ENCODE measurements around the gene NRG2. TPM values are rescaled to one million over a fixed set of nuclear protein-coding genes. Genes with fewer than 3 reads are reported as not detected.

NRG2 gene
- total RNA-seq, 2 experiments from 2014 or later, result not detected

GRCh38 chr5:140037012-140037411, 6.1 kb downstream of the NRG2 start:
- Mint-ChIP-seq H3K27me3 (peaks cover 69% of the 10 kb centered on the region), H3K4me1 (peaks cover 14% of the 10 kb centered on the region), H3K9me3 (no peaks in the 10 kb centered on the region), H3K27ac (no peak overlapping the region), H3K4me3 (no peak overlapping the region), H3K36me3 (ENCODE audit: low read depth) (no peaks in the 10 kb centered on the region)
- POLR2A ChIA-PET, result no interaction called here
- no peak for DNase-seq
- CTCF ChIA-PET, result no interaction called here

GRCh38 chr5:140035881-140036280, 7.2 kb downstream of the NRG2 start:
- ChIA-PET CTCF (no interaction called here), POLR2A (interaction anchor here (0.6 kb wide), 1 partner anchor 543 kb away, joined by 3 read pairs; no protein-coding TSS in a partner anchor)
- Mint-ChIP-seq H3K4me3 (no peak overlapping the region), H3K9me3 (no peaks in the 10 kb centered on the region), H3K4me1 (peaks cover 8% of the 10 kb centered on the region), H3K27me3 (peaks cover 64% of the 10 kb centered on the region), H3K27ac (no peak overlapping the region), H3K36me3 (ENCODE audit: low read depth) (no peaks in the 10 kb centered on the region)
- DNase-seq, result no peak

- DNase-seq, result no peak
- H3K4me1 Mint-ChIP-seq, result no peaks in the 10 kb centered on the region
- CTCF ChIA-PET, result interaction anchor here (0.7 kb wide), 1 partner anchor 64 kb away, joined by 3 read pairs; no protein-coding TSS in a partner anchor
- H3K9me3 Mint-ChIP-seq, result no peaks in the 10 kb centered on the region
- peaks cover 42% of the 10 kb centered on the region for H3K27me3 Mint-ChIP-seq
- H3K4me3 Mint-ChIP-seq, result no peak overlapping the region
- H3K27ac Mint-ChIP-seq, result no peak overlapping the region
- H3K36me3 Mint-ChIP-seq (ENCODE audit: low read depth), result no peaks in the 10 kb centered on the region
- POLR2A ChIA-PET, result no interaction called here
Measured at GRCh38 chr5:140033037-140033760, 9.9 kb downstream of the NRG2 start.

- ChIA-PET CTCF (interaction anchor here (1.2 kb wide), 1 partner anchor 64 kb away, joined by 4 read pairs; no protein-coding TSS in a partner anchor), POLR2A (no interaction called here)
- H3K27ac Mint-ChIP-seq, result no peak overlapping the region
- H3K9me3 Mint-ChIP-seq, result no peaks in the 10 kb centered on the region
- no peaks in the 10 kb centered on the region for H3K4me1 Mint-ChIP-seq
- no peaks in the 10 kb centered on the region for H3K36me3 Mint-ChIP-seq (ENCODE audit: low read depth)
- DNase-seq, result no peak
- peaks cover 37% of the 10 kb centered on the region for H3K27me3 Mint-ChIP-seq
- H3K4me3 Mint-ChIP-seq, result no peak overlapping the region
Measured at GRCh38 chr5:140032296-140032695, 10.8 kb downstream of the NRG2 start.

- no peak overlapping the region for H3K4me3 Mint-ChIP-seq
- H3K27me3 Mint-ChIP-seq, result peaks cover 17% of the 10 kb centered on the region
- no peaks in the 10 kb centered on the region for H3K9me3 Mint-ChIP-seq
- no peaks in the 10 kb centered on the region for H3K36me3 Mint-ChIP-seq (ENCODE audit: low read depth)
- no peak for DNase-seq
- POLR2A ChIA-PET, result no interaction called here
- no peak overlapping the region for H3K27ac Mint-ChIP-seq
- no peaks in the 10 kb centered on the region for H3K4me1 Mint-ChIP-seq
- CTCF ChIA-PET, result no interaction called here
Measured at GRCh38 chr5:140027807-140028206, 15.3 kb downstream of the NRG2 start.

- Mint-ChIP-seq H3K4me1 (no peaks in the 10 kb centered on the region), H3K27ac (no peak overlapping the region), H3K36me3 (ENCODE audit: low read depth) (no peaks in the 10 kb centered on the region), H3K4me3 (no peak overlapping the region), H3K9me3 (no peaks in the 10 kb centered on the region), H3K27me3 (peaks cover 9% of the 10 kb centered on the region)
- no peak for DNase-seq
- CTCF ChIA-PET, result no interaction called here
- POLR2A ChIA-PET, result no interaction called here
Measured at GRCh38 chr5:140025736-140026135, 17.4 kb downstream of the NRG2 start.

- Mint-ChIP-seq H3K27ac (no peak overlapping the region), H3K4me1 (no peaks in the 10 kb centered on the region), H3K36me3 (ENCODE audit: low read depth) (no peaks in the 10 kb centered on the region), H3K27me3 (peaks cover 8% of the 10 kb centered on the region), H3K9me3 (no peaks in the 10 kb centered on the region), H3K4me3 (no peak overlapping the region)
- CTCF ChIA-PET, result no interaction called here
- DNase-seq, result no peak
- POLR2A ChIA-PET, result no interaction called here
Measured at GRCh38 chr5:140024928-140025327, 18.2 kb downstream of the NRG2 start.

- H3K4me1 Mint-ChIP-seq, result no peaks in the 10 kb centered on the region
- no peaks in the 10 kb centered on the region for H3K9me3 Mint-ChIP-seq
- no peak for DNase-seq
- CTCF ChIA-PET, result no interaction called here
- no peak overlapping the region for H3K4me3 Mint-ChIP-seq
- POLR2A ChIA-PET, result no interaction called here
- no peak overlapping the region for H3K27ac Mint-ChIP-seq
- peaks cover 9% of the 10 kb centered on the region for H3K27me3 Mint-ChIP-seq
- H3K36me3 Mint-ChIP-seq (ENCODE audit: low read depth), result no peaks in the 10 kb centered on the region
Measured at GRCh38 chr5:140023611-140024191, 19.4 kb downstream of the NRG2 start.

- H3K27me3 Mint-ChIP-seq, result peaks cover 6% of the 10 kb centered on the region
- no peak overlapping the region for H3K4me3 Mint-ChIP-seq
- CTCF ChIA-PET, result interaction anchor here (1.3 kb wide), 1 partner anchor 245 kb away, joined by 3 read pairs; no protein-coding TSS in a partner anchor
- DNase-seq, result no peak
- H3K4me1 Mint-ChIP-seq, result no peaks in the 10 kb centered on the region
- POLR2A ChIA-PET, result no interaction called here
- H3K36me3 Mint-ChIP-seq (ENCODE audit: low read depth), result no peaks in the 10 kb centered on the region
- H3K27ac Mint-ChIP-seq, result no peak overlapping the region
- H3K9me3 Mint-ChIP-seq, result no peaks in the 10 kb centered on the region
Measured at GRCh38 chr5:140020601-140021177, 22.4 kb downstream of the NRG2 start.

- Mint-ChIP-seq H3K36me3 (ENCODE audit: low read depth) (no peaks in the 10 kb centered on the region), H3K9me3 (no peaks in the 10 kb centered on the region), H3K4me1 (no peaks in the 10 kb centered on the region), H3K27me3 (peaks cover 4% of the 10 kb centered on the region), H3K27ac (no peak overlapping the region), H3K4me3 (no peak overlapping the region)
- no peak for DNase-seq
- ChIA-PET CTCF (interaction anchor here (1.3 to 1.9 kb wide), 2 partner anchors 50 to 244 kb away, joined by 3 to 7 read pairs; no protein-coding TSS in a partner anchor), POLR2A (no interaction called here)
Measured at GRCh38 chr5:140018920-140019644, 24.0 kb downstream of the NRG2 start.

GRCh38 chr5:140018517-140018916, 24.6 kb downstream of the NRG2 start:
- POLR2A ChIA-PET, result no interaction called here
- CTCF ChIA-PET, result interaction anchor here (1.3 to 1.9 kb wide), 2 partner anchors 50 to 54 kb away, joined by 3 to 7 read pairs; no protein-coding TSS in a partner anchor
- no peaks in the 10 kb centered on the region for H3K9me3 Mint-ChIP-seq
- no peak for DNase-seq
- peaks cover 4% of the 10 kb centered on the region for H3K27me3 Mint-ChIP-seq
- H3K27ac Mint-ChIP-seq, result no peak overlapping the region
- H3K36me3 Mint-ChIP-seq (ENCODE audit: low read depth), result no peaks in the 10 kb centered on the region
- H3K4me1 Mint-ChIP-seq, result no peaks in the 10 kb centered on the region
- H3K4me3 Mint-ChIP-seq, result no peak overlapping the region

GRCh38 chr5:140018096-140018481, 25.0 kb downstream of the NRG2 start:
- Mint-ChIP-seq H3K4me1 (no peaks in the 10 kb centered on the region), H3K27ac (no peak overlapping the region), H3K27me3 (peaks cover 4% of the 10 kb centered on the region), H3K9me3 (no peaks in the 10 kb centered on the region), H3K36me3 (ENCODE audit: low read depth) (no peaks in the 10 kb centered on the region), H3K4me3 (no peak overlapping the region)
- POLR2A ChIA-PET, result no interaction called here
- no peak for DNase-seq
- CTCF ChIA-PET, result interaction anchor here (1.3 to 1.9 kb wide), 2 partner anchors 49 to 55 kb away, joined by 3 to 7 read pairs; no protein-coding TSS in a partner anchor

All from activated CD4-positive, alpha-beta memory T cell treated with anti-CD3 and anti-CD28 coated beads, Interleukin-2, amount 10 ng/mL, durations not matched to agents 7 days and 5 days (primary cell).